Thyroid gland (tissue), 4 donors: ENCODE measurements around the gene NAIF1. TPM values are rescaled to one million over a fixed set of nuclear protein-coding genes. Genes with fewer than 3 reads are reported as not detected.

ENCODE experiments used
- DNase-seq, 2 donors: peaks; one replicate each; pipeline ENCODE4 v3.0.0-alpha.2; 2019
- H3K27ac ChIP-seq, 3 donors: fragments of 200-600 bp; sonication (generic); 1 replicate in 2 of 3; 2 replicates in 1 of 3; pipeline ENCODE4 v1.5.1; 2016 to 2019; ENCODE audit warnings: mild to moderate bottlenecking in 1 of 3, moderate library complexity in 1 of 3
- H3K27me3 ChIP-seq: fragments of 200-600 bp; sonication (generic); one replicate; pipeline ENCODE4 v1.5.1; 2019
- H3K36me3 ChIP-seq, 2 donors: fragments of 200-600 bp; sonication (generic); one replicate each; pipeline ENCODE4 v1.5.1; 2016 to 2019
- H3K4me1 ChIP-seq, 2 donors: fragments of 200-600 bp; sonication (generic); one replicate each; pipeline ENCODE4 v1.5.1; 2017 to 2019
- H3K4me3 ChIP-seq, 3 donors: fragments of 200-600 bp; sonication (generic); replicated peaks in 1 of 3; 1 replicate in 2 of 3; 2 replicates in 1 of 3; pipeline ENCODE4 v1.5.1; 2016; ENCODE audit warnings: mild to moderate bottlenecking in 1 of 3
- H3K9me3 ChIP-seq: fragments of 200-600 bp; sonication (generic); one replicate; pipeline ENCODE4 v1.5.1; 2017
- POLR2A ChIP-seq, 2 donors: fragments of 450-650 bp; IDR thresholded peaks; one replicate each; pipeline ENCODE4 v1.6.1; 2017; ENCODE audit warnings: antibody characterized with exemption in 2 of 2, mild to moderate bottlenecking in 2 of 2, moderate library complexity in 1 of 2
- WGBS, 2 donors: methylation state at CpG; one replicate each; pipeline ENCODE4 v1.1.5; 2017; 5-methylcytosine and 5-hydroxymethylcytosine counted together
- intact Hi-C: fragments of 100-400 bp; cut with DNase I; formaldehyde crosslinking; loops from one replicate; pipeline ENCODE4 v1.15.1; 2023
- total RNA-seq, 4 donors: library from RNA; depleted of rRNA; stranded (reverse); fragments of >200 nt; gene quantifications; one replicate each; pipeline ENCODE4 v1.2.3, GENCODE V29; 2016
- TF ChIP-seq, protein P1 (sequence below), 6 experiments: fragments of 200-600 bp in 3 of 6; fragments of 450-650 bp in 3 of 6; sonication (generic) in 3 of 6; IDR thresholded peaks; one replicate each; pipeline ENCODE4 v1.5.1; 2016 to 2019; ENCODE audit warnings: antibody characterized with exemption in 6 of 6, mild to moderate bottlenecking in 2 of 6, inconsistent platforms in 1 of 6, moderate library complexity in 1 of 6

NAIF1 gene
- total RNA-seq, 4 donors from 2014 or later, result 5.3 to 17.2 (median 9.4) TPM

- no peak for TF ChIP-seq POLR2A (IDR thresholded peaks at IDR 0.05)
- TF ChIP-seq, protein P1, sequence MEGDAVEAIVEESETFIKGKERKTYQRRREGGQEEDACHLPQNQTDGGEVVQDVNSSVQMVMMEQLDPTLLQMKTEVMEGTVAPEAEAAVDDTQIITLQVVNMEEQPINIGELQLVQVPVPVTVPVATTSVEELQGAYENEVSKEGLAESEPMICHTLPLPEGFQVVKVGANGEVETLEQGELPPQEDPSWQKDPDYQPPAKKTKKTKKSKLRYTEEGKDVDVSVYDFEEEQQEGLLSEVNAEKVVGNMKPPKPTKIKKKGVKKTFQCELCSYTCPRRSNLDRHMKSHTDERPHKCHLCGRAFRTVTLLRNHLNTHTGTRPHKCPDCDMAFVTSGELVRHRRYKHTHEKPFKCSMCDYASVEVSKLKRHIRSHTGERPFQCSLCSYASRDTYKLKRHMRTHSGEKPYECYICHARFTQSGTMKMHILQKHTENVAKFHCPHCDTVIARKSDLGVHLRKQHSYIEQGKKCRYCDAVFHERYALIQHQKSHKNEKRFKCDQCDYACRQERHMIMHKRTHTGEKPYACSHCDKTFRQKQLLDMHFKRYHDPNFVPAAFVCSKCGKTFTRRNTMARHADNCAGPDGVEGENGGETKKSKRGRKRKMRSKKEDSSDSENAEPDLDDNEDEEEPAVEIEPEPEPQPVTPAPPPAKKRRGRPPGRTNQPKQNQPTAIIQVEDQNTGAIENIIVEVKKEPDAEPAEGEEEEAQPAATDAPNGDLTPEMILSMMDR (IDR thresholded peaks at IDR 0.05), result no peak
- Histone ChIP-seq H3K4me3 (no peak overlapping the region), H3K9me3 (no peaks in the 10 kb centered on the region), H3K27ac (peak overlapping the region; percentile 67 to 98 (median 95)), H3K27me3 (no peaks in the 10 kb centered on the region), H3K4me1 (peaks cover 62 to 81% of the 10 kb centered on the region in 2 donors), H3K36me3 (no peaks in the 10 kb centered on the region)
- intact Hi-C loops, result no loop called here
- no peak for DNase-seq
- WGBS, 2 donors, result 92 to 96% methylated on average over 11 of the region's 11 CpGs
Observed at GRCh38 chr9:128053560-128053959, 13.6 kb downstream of the NAIF1 start.

DNA sequence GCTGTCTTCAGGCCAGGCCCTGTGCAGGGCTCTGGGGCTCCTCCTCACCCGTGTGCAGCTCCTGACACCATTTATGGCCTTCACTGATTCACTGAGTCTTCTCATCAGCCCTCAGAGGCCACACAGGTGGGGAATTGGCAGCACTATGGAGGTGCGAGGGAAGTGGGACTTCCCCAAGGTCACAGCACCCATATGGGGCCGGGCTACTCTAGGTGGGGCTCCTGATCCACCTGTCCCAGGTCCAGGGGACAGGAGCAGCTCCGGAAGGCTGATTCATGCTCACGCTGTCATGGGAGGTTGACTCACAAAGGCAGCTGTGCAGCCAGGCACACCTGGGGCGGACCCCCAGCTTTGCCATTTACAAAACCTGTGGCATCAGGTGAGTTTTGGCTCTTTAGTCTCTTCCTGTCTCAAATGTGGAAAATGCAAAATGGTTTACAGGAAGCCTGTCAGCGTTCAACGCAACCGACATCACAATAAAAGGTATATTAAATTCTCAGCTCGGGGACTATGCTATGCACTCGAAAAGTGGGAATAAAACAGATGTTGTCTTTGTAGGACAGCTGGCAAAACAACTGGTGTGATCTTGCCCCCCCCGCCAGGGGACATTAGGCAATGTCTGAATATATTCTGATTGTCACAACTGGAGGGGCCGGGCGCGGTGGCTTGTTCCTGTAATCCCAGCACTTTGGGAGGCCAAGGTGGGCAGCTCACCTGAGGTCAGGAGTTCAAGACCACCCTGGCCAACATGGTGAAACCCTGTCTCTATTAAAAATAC is 15.0 kb downstream of the NAIF1 start:
- TF ChIP-seq, protein P1 (IDR thresholded peaks at IDR 0.05), result no peak
- no peak for TF ChIP-seq POLR2A (IDR thresholded peaks at IDR 0.05)
- WGBS, 2 donors, result 74 to 88% methylated on average over 12 of the region's 15 CpGs
- Histone ChIP-seq H3K4me1 (peaks cover 51 to 70% of the 10 kb centered on the region in 2 donors), H3K27ac (peak overlapping the region; percentile 91 to 98 (median 95)), H3K36me3 (no peaks in the 10 kb centered on the region), H3K9me3 (no peaks in the 10 kb centered on the region), H3K27me3 (no peaks in the 10 kb centered on the region), H3K4me3 (no peak overlapping the region)
- intact Hi-C loops, result no loop called here
- peak; percentile 29 to 68 for DNase-seq

DNA sequence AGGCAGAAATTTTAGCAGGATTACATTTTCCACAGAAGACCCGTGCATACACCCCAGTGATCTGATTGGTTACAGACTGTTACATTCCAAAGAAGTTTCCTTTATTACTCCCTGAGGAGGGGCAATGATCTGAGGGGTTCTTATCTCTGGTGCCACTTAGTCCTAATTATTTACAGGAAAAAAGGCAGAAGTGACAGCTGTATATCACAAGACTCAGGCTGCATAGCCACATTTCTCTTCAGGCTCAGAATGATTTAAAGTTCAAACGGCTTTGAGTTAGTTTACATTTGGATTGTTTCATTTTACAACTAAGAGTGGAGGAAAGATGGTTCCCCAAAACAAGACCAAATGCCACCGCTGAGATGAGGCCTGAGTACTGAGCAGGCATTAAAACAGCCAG is 17.3 kb downstream of the NAIF1 start:
- Histone ChIP-seq H3K36me3 (no peaks in the 10 kb centered on the region), H3K4me3 (no peak overlapping the region), H3K9me3 (no peaks in the 10 kb centered on the region), H3K27me3 (no peaks in the 10 kb centered on the region), H3K27ac (peak overlapping the region; percentile 91 to 98 (median 95)), H3K4me1 (peaks cover 31 to 47% of the 10 kb centered on the region in 2 donors)
- DNase-seq, result no peak
- WGBS, 2 donors, result 46 to 55% methylated on average over 3 of the region's 3 CpGs
- intact Hi-C loops, result no loop called here
- TF ChIP-seq, protein P1 (IDR thresholded peaks at IDR 0.05), result no peak
- no peak for TF ChIP-seq POLR2A (IDR thresholded peaks at IDR 0.05)

- no peak overlapping the region for H3K27ac ChIP-seq
- intact Hi-C loops, result no loop called here
- TF ChIP-seq, protein P1 (IDR thresholded peaks at IDR 0.05), result no peak
- no peak for TF ChIP-seq POLR2A (IDR thresholded peaks at IDR 0.05)
- no peak overlapping the region for H3K4me3 ChIP-seq
- no peaks in the 10 kb centered on the region for H3K36me3 ChIP-seq
- no peak for DNase-seq
- H3K9me3 ChIP-seq, result no peaks in the 10 kb centered on the region
- peaks cover 33 to 47% of the 10 kb centered on the region in 2 donors for H3K4me1 ChIP-seq
- H3K27me3 ChIP-seq, result no peaks in the 10 kb centered on the region
Observed at GRCh38 chr9:128048663-128049062, 18.5 kb downstream of the NAIF1 start.

DNA sequence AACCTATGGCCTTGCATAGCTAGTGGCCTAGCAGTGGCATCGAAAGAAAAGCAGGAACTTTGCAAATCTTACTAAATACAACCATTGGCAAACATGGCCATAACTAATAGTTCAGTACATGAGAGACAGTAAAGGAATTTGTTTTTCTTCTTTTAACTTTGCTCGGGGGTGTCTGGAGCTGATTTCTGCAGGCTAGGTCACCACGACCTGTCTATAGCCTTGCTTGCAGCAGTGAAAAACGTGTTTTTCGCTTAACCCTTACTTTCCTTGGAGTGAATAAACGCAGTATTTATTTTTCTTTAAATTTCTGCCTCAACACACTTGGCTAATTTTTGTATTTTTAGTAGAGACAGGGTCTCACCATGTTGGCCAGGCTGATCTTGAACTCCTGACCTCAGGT is 19.9 kb downstream of the NAIF1 start:
- no peak for TF ChIP-seq POLR2A (IDR thresholded peaks at IDR 0.05)
- 58 to 66% methylated on average over 6 of the region's 6 CpGs for WGBS, 2 donors
- Histone ChIP-seq H3K27ac (peak overlapping the region in 2 of 3 donors; percentile 17 to 41), H3K27me3 (no peaks in the 10 kb centered on the region), H3K36me3 (no peaks in the 10 kb centered on the region), H3K9me3 (no peaks in the 10 kb centered on the region), H3K4me3 (no peak overlapping the region), H3K4me1 (peaks cover 42 to 49% of the 10 kb centered on the region in 2 donors)
- no peak for DNase-seq
- intact Hi-C loops, result no loop called here
